ENCODE results near the gene CYP4F8. TPM values are rescaled to one million over a fixed set of nuclear protein-coding genes. Genes with fewer than 3 reads are reported as not detected.

Gene CYP4F8
- total and polyA plus RNA-seq, 2 of the 8 experiments (the other 6 are each of a cell fraction or from before 2014, with no cell fraction given), result not detected

- WGBS, 2 experiments (ENCODE audit: extremely low coverage in 1 of 2, insufficient coverage in 1 of 2, insufficient read length in 1 of 2, insufficient replicate concordance in 2 of 2, low coverage in 1 of 2, low lambda C conversion rate in 2 of 2, missing lambda C conversion rate in 1 of 2), result 76% methylated on average over 2 of the region's 2 CpGs; no CpG with 5 or more reads in 1 of the 2 experiments
- no peak overlapping the region for H2BK120ac ChIP-seq (replicated peaks; ENCODE audit: low read depth, low read length)
- no peak overlapping the region for H4K91ac ChIP-seq (replicated peaks; ENCODE audit: insufficient read length, low read length)
- no peak overlapping the region for H4K5ac ChIP-seq (ENCODE audit: insufficient read length, low read depth, low read length)
- H3K4me2 ChIP-seq (ENCODE audit: insufficient read depth in 1 of 2, low read depth in 2 of 2, low read length in 2 of 2), result no peak overlapping the region
- ChIA-PET POLR2A (ENCODE audit: partially characterized antibody) (no interaction called here), CTCF (ENCODE audit: partially characterized antibody) (interaction anchor here (0.8 kb wide), 1 partner anchor 10 kb away, joined by 3 read pairs; no protein-coding TSS in a partner anchor)
- no peaks in the 10 kb centered on the region for H3K79me2 ChIP-seq (ENCODE audit: control insufficient read depth in 1 of 2, insufficient read depth in 2 of 2, low read length in 2 of 2)
- no peak overlapping the region for H3K18ac ChIP-seq (ENCODE audit: extremely low read depth, low read length)
- no peaks in the 10 kb centered on the region for H3K79me1 ChIP-seq (ENCODE audit: low read depth, low read length)
- H3K9me3 ChIP-seq (ENCODE audit: insufficient read depth in 2 of 2, low read depth in 1 of 2, low read length in 1 of 2), result peaks cover 63 to 64% of the 10 kb centered on the region in 2 experiments
- no peaks in the 10 kb centered on the region for H3K27me3 ChIP-seq (replicated peaks in 1 of 4; ENCODE audit: control insufficient read depth in 3 of 4, extremely low read depth in 1 of 4, insufficient read depth in 3 of 4, low read length in 3 of 4)
- H3K14ac ChIP-seq (ENCODE audit: insufficient read length), result no peak overlapping the region
- no peak overlapping the region for H3K9ac ChIP-seq (replicated peaks in 1 of 4; ENCODE audit: extremely low read depth in 1 of 4, low read depth in 3 of 4, low read length in 3 of 4)
- no peaks in the 10 kb centered on the region for H3K4me1 ChIP-seq (replicated peaks in 1 of 4; ENCODE audit: control insufficient read depth in 3 of 4, insufficient read depth in 4 of 4, low read length in 3 of 4)
- H2BK15ac ChIP-seq (ENCODE audit: low read length), result no peak overlapping the region
- H2BK5ac ChIP-seq (ENCODE audit: low read depth, low read length), result no peak overlapping the region
- no peak for TF ChIP-seq CBX5 (IDR thresholded peaks at IDR 0.05; ENCODE audit: low read depth, low read length)
- no peak for TF ChIP-seq PHF8 (conservative IDR thresholded peaks at IDR 0.05; ENCODE audit: low read depth, low read length)
- no peak for TF ChIP-seq EP300 (IDR thresholded peaks at IDR 0.05; ENCODE audit: borderline replicate concordance in 1 of 2, low read depth in 2 of 2, low read length in 2 of 2)
- TF ChIP-seq ASH2L (IDR thresholded peaks at IDR 0.05; ENCODE audit: low read length), result no peak
- no peak for TF ChIP-seq BCL11A (IDR thresholded peaks at IDR 0.05; ENCODE audit: low read depth in 2 of 2, low read length in 2 of 2)
- TF ChIP-seq BRCA1 (IDR thresholded peaks at IDR 0.05; ENCODE audit: low read depth, low read length), result no peak
- TF ChIP-seq, protein P1, sequence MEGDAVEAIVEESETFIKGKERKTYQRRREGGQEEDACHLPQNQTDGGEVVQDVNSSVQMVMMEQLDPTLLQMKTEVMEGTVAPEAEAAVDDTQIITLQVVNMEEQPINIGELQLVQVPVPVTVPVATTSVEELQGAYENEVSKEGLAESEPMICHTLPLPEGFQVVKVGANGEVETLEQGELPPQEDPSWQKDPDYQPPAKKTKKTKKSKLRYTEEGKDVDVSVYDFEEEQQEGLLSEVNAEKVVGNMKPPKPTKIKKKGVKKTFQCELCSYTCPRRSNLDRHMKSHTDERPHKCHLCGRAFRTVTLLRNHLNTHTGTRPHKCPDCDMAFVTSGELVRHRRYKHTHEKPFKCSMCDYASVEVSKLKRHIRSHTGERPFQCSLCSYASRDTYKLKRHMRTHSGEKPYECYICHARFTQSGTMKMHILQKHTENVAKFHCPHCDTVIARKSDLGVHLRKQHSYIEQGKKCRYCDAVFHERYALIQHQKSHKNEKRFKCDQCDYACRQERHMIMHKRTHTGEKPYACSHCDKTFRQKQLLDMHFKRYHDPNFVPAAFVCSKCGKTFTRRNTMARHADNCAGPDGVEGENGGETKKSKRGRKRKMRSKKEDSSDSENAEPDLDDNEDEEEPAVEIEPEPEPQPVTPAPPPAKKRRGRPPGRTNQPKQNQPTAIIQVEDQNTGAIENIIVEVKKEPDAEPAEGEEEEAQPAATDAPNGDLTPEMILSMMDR (IDR thresholded peaks at IDR 0.05; ENCODE audit: control extremely low read depth in 1 of 3, insufficient read depth in 1 of 3, low read depth in 1 of 3, low read length in 3 of 3), result no peak
- no peak for TF ChIP-seq YY1 (IDR thresholded peaks at IDR 0.05; ENCODE audit: low read depth, low read length)
- TF ChIP-seq EZH2 (IDR thresholded peaks at IDR 0.05; ENCODE audit: low read depth, low read length, severe bottlenecking), result no peak
- TF ChIP-seq SRF (IDR thresholded peaks at IDR 0.05; ENCODE audit: low read depth, low read length), result no peak
- no peaks in the 10 kb centered on the region for H3K23me2 ChIP-seq (ENCODE audit: low read depth, low read length)
- no peak overlapping the region for H3K4me3 ChIP-seq (ENCODE audit: extremely low read depth in 1 of 4, insufficient read depth in 2 of 4, low read depth in 3 of 4, low read length in 4 of 4)
- no peak for FAIRE-seq
- DNase-seq (ENCODE audit: low read depth in 1 of 2, low spot score in 2 of 2), result no peak
- H3K56ac ChIP-seq (replicated peaks; ENCODE audit: insufficient read length, low read depth, low read length), result no peak overlapping the region
- H2AK5ac ChIP-seq (ENCODE audit: low read depth, low read length), result no peak overlapping the region
- no peaks in the 10 kb centered on the region for H3K36me3 ChIP-seq (ENCODE audit: control insufficient read depth in 2 of 4, insufficient read depth in 4 of 4, low read length in 3 of 4)
- no peak overlapping the region for H2BK12ac ChIP-seq (ENCODE audit: low read depth, low read length)
- H2BK20ac ChIP-seq (ENCODE audit: low read length), result no peak overlapping the region
- no peak overlapping the region for H3K4ac ChIP-seq (replicated peaks; ENCODE audit: insufficient read length, low read depth, low read length)
- no peaks in the 10 kb centered on the region for H4K20me1 ChIP-seq (replicated peaks in 1 of 2; ENCODE audit: control insufficient read depth in 1 of 2, insufficient read depth in 2 of 2, low read length in 2 of 2)
- H3K23ac ChIP-seq (ENCODE audit: insufficient read length), result no peak overlapping the region
- no peak overlapping the region for H3K27ac ChIP-seq (ENCODE audit: low read depth, low read length)
- no peak overlapping the region for H4K8ac ChIP-seq (ENCODE audit: extremely low read depth, insufficient read depth, low read length)
- H2AFZ ChIP-seq (ENCODE audit: low read length), result no peak overlapping the region
These were observed 21.0 kb downstream of the CYP4F8 start for GRCh38 chr19:15636026-15636425.
